H1 (cell line): ENCODE data around the gene PGK1. TPM values are rescaled to one million over a fixed set of nuclear protein-coding genes. Genes with fewer than 3 reads are reported as not detected.
A peak's percentile ranks its signal among the peaks of the same experiment; 100 is the strongest.

Experiments
- CTCF ChIA-PET: fragments of 300-600 bp; sonication (Branson Sonifier 250); formaldehyde crosslinking; loops from one replicate; lab custom pipeline; 2021; ENCODE audit not compliant: partially characterized antibody; lab: Charles Lee
- POLR2A ChIA-PET: fragments of 300-600 bp; sonication (Branson Sonifier 250); formaldehyde crosslinking; loops from one replicate; lab custom pipeline; 2021; ENCODE audit warnings: inconsistent platforms; ENCODE audit not compliant: partially characterized antibody; lab: Charles Lee
- DNase-seq, 2 experiments: peaks; one replicate each; pipeline versions ENCODE4 v3.0.0 to v3.0.0-alpha.2; 2010 to 2022; ENCODE audit warnings: low spot score in 2 of 2, low read depth in 1 of 2, mixed read lengths in 1 of 2
- FAIRE-seq: peaks from 2 replicates; lab custom pipeline; 2011; peaks lifted over from hg19 to GRCh38; lab: Jason Lieb, UNC
- H2AFZ ChIP-seq: 2 replicates; pipeline ENCODE4 v1.8.1; 2012; ENCODE audit warnings: low read length, inconsistent platforms
- H2AK5ac ChIP-seq: 2 replicates; pipeline ENCODE4 v1.6.1; 2013; ENCODE audit warnings: low read depth, low read length
- H2BK120ac ChIP-seq: replicated peaks from 2 replicates; pipeline ENCODE3; 2013; ENCODE audit warnings: low read depth, low read length, inconsistent platforms
- H2BK12ac ChIP-seq: 2 replicates; pipeline ENCODE4 v1.6.1; 2013; ENCODE audit warnings: low read depth, low read length
- H2BK15ac ChIP-seq: 2 replicates; pipeline ENCODE4 v1.6.1; 2013; ENCODE audit warnings: low read length
- H2BK20ac ChIP-seq: 2 replicates; pipeline ENCODE4 v1.6.1; 2013; ENCODE audit warnings: low read length
- H2BK5ac ChIP-seq: 2 replicates; pipeline ENCODE4 v1.6.1; 2013; ENCODE audit warnings: low read depth, low read length
- H3K14ac ChIP-seq: 2 replicates; pipeline ENCODE4 v1.6.1; 2013; ENCODE audit warnings: inconsistent platforms; ENCODE audit not compliant: insufficient read length
- H3K18ac ChIP-seq: 2 replicates; pipeline ENCODE4 v1.6.1; 2013; ENCODE audit warnings: low read length; ENCODE audit errors: extremely low read depth
- H3K23ac ChIP-seq: 2 replicates; pipeline ENCODE4 v1.6.1; 2013; ENCODE audit warnings: inconsistent platforms; ENCODE audit not compliant: insufficient read length
- H3K23me2 ChIP-seq: 2 replicates; pipeline ENCODE4 v1.6.1; 2013; ENCODE audit warnings: low read depth, low read length
- H3K27ac ChIP-seq: 2 replicates; pipeline ENCODE4 v1.6.1; 2011; ENCODE audit warnings: low read depth, low read length, inconsistent platforms
- H3K27me3 ChIP-seq, 4 experiments: replicated peaks in 1 of 4; 1 replicate in 1 of 4; 2 replicates in 3 of 4; pipeline versions ENCODE4 v1.6.1 to v1.8.1; 2011 to 2013; ENCODE audit warnings: low read length in 3 of 4, mild to moderate bottlenecking in 3 of 4, inconsistent platforms in 2 of 4, mixed read lengths in 2 of 4, moderate library complexity in 1 of 4; ENCODE audit not compliant: control insufficient read depth in 3 of 4, insufficient read depth in 3 of 4; ENCODE audit errors: extremely low read depth in 1 of 4
- H3K36me3 ChIP-seq, 4 experiments: 2 replicates each; pipeline versions ENCODE4 v1.6.1 to v1.8.1; 2011 to 2013; ENCODE audit warnings: mild to moderate bottlenecking in 4 of 4, low read length in 3 of 4, moderate library complexity in 2 of 4, control low read depth in 1 of 4, inconsistent platforms in 1 of 4; ENCODE audit not compliant: insufficient read depth in 4 of 4, control insufficient read depth in 2 of 4
- H3K4ac ChIP-seq: replicated peaks from 2 replicates; pipeline ENCODE3; 2013; ENCODE audit warnings: low read length, low read depth, mixed read lengths, inconsistent platforms; ENCODE audit not compliant: insufficient read length
- H3K4me1 ChIP-seq, 4 experiments: replicated peaks in 1 of 4; 1 replicate in 1 of 4; 2 replicates in 3 of 4; pipeline versions ENCODE4 v1.6.1 to v1.8.1; 2011 to 2013; ENCODE audit warnings: low read length in 3 of 4, inconsistent platforms in 2 of 4, mixed read lengths in 1 of 4; ENCODE audit not compliant: insufficient read depth in 4 of 4, control insufficient read depth in 3 of 4
- H3K4me2 ChIP-seq, 2 experiments: 2 replicates each; pipeline versions ENCODE4 v1.6.1 to v1.8.1; 2011 to 2013; ENCODE audit warnings: low read depth in 2 of 2, low read length in 2 of 2, control low read depth in 1 of 2, inconsistent platforms in 1 of 2, mild to moderate bottlenecking in 1 of 2; ENCODE audit not compliant: insufficient read depth in 1 of 2
- H3K4me3 ChIP-seq, 4 experiments: fragments of 200-600, 300-600 bp in 1 of 4; sonication (generic), shearing (Covaris generic), sonication (Bioruptor Twin) in 1 of 4; 2 replicates each; pipeline versions ENCODE4 v1.5.1 to v1.8.1; 2011 to 2016; ENCODE audit warnings: low read length in 4 of 4, low read depth in 3 of 4, control low read depth in 2 of 4, inconsistent platforms in 2 of 4, mild to moderate bottlenecking in 2 of 4, mixed read lengths in 1 of 4, moderate library complexity in 1 of 4; ENCODE audit not compliant: insufficient read depth in 2 of 4; ENCODE audit errors: extremely low read depth in 1 of 4
- H3K56ac ChIP-seq: replicated peaks from 2 replicates; pipeline ENCODE3; 2013; ENCODE audit warnings: low read depth, mild to moderate bottlenecking, mixed read lengths, low read length, inconsistent platforms; ENCODE audit not compliant: insufficient read length
- H3K79me1 ChIP-seq: 2 replicates; pipeline ENCODE4 v1.6.1; 2013; ENCODE audit warnings: low read depth, low read length, control low read depth
- H3K79me2 ChIP-seq, 2 experiments: 2 replicates each; pipeline versions ENCODE4 v1.6.1 to v1.8.1; 2012 to 2013; ENCODE audit warnings: low read length in 2 of 2, mild to moderate bottlenecking in 2 of 2, inconsistent platforms in 1 of 2; ENCODE audit not compliant: insufficient read depth in 2 of 2, control insufficient read depth in 1 of 2
- H3K9ac ChIP-seq, 4 experiments: replicated peaks in 1 of 4; 1 replicate in 1 of 4; 2 replicates in 3 of 4; pipeline versions ENCODE4 v1.6.1 to v1.8.1; 2011 to 2013; ENCODE audit warnings: low read depth in 3 of 4, low read length in 3 of 4, control low read depth in 2 of 4, mild to moderate bottlenecking in 2 of 4, moderate library complexity in 2 of 4, inconsistent platforms in 1 of 4; ENCODE audit errors: extremely low read depth in 1 of 4
- H3K9me3 ChIP-seq, 2 experiments: 2 replicates each; pipeline versions ENCODE4 v1.6.1 to v1.8.1; 2012 to 2013; ENCODE audit warnings: mild to moderate bottlenecking in 2 of 2, moderate library complexity in 2 of 2, control low read depth in 1 of 2, inconsistent platforms in 1 of 2, low read depth in 1 of 2, low read length in 1 of 2, mixed read lengths in 1 of 2; ENCODE audit not compliant: insufficient read depth in 2 of 2
- H4K20me1 ChIP-seq, 2 experiments: replicated peaks in 1 of 2; 2 replicates each; pipeline versions ENCODE3 to v1.8.1; 2011 to 2013; ENCODE audit warnings: inconsistent platforms in 2 of 2, low read length in 2 of 2, mild to moderate bottlenecking in 1 of 2; ENCODE audit not compliant: insufficient read depth in 2 of 2, control insufficient read depth in 1 of 2
- H4K5ac ChIP-seq: 2 replicates; pipeline ENCODE4 v1.6.1; 2013; ENCODE audit warnings: low read length, low read depth, mixed read lengths, inconsistent platforms; ENCODE audit not compliant: insufficient read length
- H4K8ac ChIP-seq: 2 replicates; pipeline ENCODE4 v1.8.0; 2013; ENCODE audit warnings: mild to moderate bottlenecking, moderate library complexity, low read length, inconsistent platforms; ENCODE audit not compliant: insufficient read depth; ENCODE audit errors: extremely low read depth
- H4K91ac ChIP-seq: replicated peaks from 2 replicates; pipeline ENCODE3; 2013; ENCODE audit warnings: low read length, mixed read lengths, inconsistent platforms; ENCODE audit not compliant: insufficient read length
- CTBP2 ChIP-seq: IDR thresholded peaks from 2 replicates; pipeline ENCODE4 v1.7.0; 2011; ENCODE audit warnings: borderline replicate concordance, mild to moderate bottlenecking, moderate library complexity, mixed read lengths, low read length; ENCODE audit not compliant: insufficient read depth, insufficient read length
- SIN3A ChIP-seq, 2 experiments: IDR thresholded peaks in 1 of 2; conservative IDR thresholded peaks in 1 of 2; 2 replicates each; pipeline ENCODE4 v1.6.1; 2011 to 2012; ENCODE audit warnings: low read length in 2 of 2, improper control_type of control experiment in 1 of 2, low read depth in 1 of 2, mild to moderate bottlenecking in 1 of 2
- SP4 ChIP-seq: IDR thresholded peaks from 2 replicates; pipeline ENCODE4 v1.6.1; 2012; ENCODE audit warnings: low read length, inconsistent platforms
- TEAD4 ChIP-seq: IDR thresholded peaks from 2 replicates; pipeline ENCODE4 v1.6.1; 2012; ENCODE audit warnings: low read depth, low read length, inconsistent platforms, mixed read lengths
- WGBS, 2 experiments: shearing (Covaris generic) in 1 of 2; methylation state at CpG; one replicate each; pipeline versions ENCODE4 v1.1.6 to v1.1.7; 2013 to 2015; ENCODE audit warnings: low lambda C conversion rate in 2 of 2, mixed read lengths in 2 of 2, inconsistent platforms in 1 of 2, low coverage in 1 of 2, missing lambda C conversion rate in 1 of 2; ENCODE audit not compliant: insufficient replicate concordance in 2 of 2, insufficient coverage in 1 of 2, insufficient read length in 1 of 2; ENCODE audit errors: extremely low coverage in 1 of 2, missing lambda C conversion rate in 1 of 2; 5-methylcytosine and 5-hydroxymethylcytosine counted together
- polyA plus RNA-seq, 7 experiments: library from polyadenylated mRNA; depleted of rRNA in 3 of 7; stranded (reverse) in 5 of 7; unstranded in 2 of 7; fragments of >200 nt in 5 of 7; fragments of 200-250 nt in 2 of 7; gene quantifications; 1 replicate in 5 of 7; 2 replicates in 1 of 7; 4 replicates in 1 of 7; pipeline versions ENCODE4 v1.2.1 to v1.2.3, GENCODE V29; 2011 to 2013; ENCODE audit warnings: missing spikeins in 2 of 7, mixed read lengths in 2 of 7
- total RNA-seq: library from RNA; stranded (reverse); fragmentation: NEBNext Ultra II Directional; extraction: Animal tissue kit (Norgen Biotek cat#: 25700); gene quantifications from 2 replicates; pipeline ENCODE4 v1.2.1, GENCODE V29; 2021

PGK1 gene
- total and polyA plus RNA-seq, 2 of the 8 experiments (the other 6 are each of a cell fraction or from before 2014, with no cell fraction given): 328 to 427 TPM

GRCh38 chrX:78105944-78106650 lies 2.0 kb downstream of the PGK1 start:
- H3K4ac ChIP-seq: no peak overlapping the region
- FAIRE-seq: no peak
- TF ChIP-seq SP4 (no peak), TEAD4 (no peak), CTBP2 (no peak), SIN3A (conservative IDR thresholded peaks at IDR 0.05 in 1 of 2, IDR thresholded peaks at IDR 0.05 in 1 of 2; ENCODE audit: low read depth in 1 of 2, low read length in 2 of 2) (no peak)

More at GRCh38 chrX:78105944-78106650, 2.0 kb downstream of the PGK1 start:
- no peak overlapping the region for H3K27ac ChIP-seq
- no peak overlapping the region for H3K18ac ChIP-seq
- no peak for DNase-seq
- H3K27me3 ChIP-seq: peaks cover 0 to 5% (median 0%) of the 10 kb centered on the region in 4 experiments; a peak in 1 of 7 replicates
- no peak overlapping the region for H3K14ac ChIP-seq
- H2AFZ ChIP-seq: no peak overlapping the region
- no peak overlapping the region for H2BK15ac ChIP-seq
- peaks cover 0 to 33% (median 1%) of the 10 kb centered on the region in 4 experiments; a peak in 4 of 8 replicates for H3K36me3 ChIP-seq
- H3K23me2 ChIP-seq: peaks cover 3% of the 10 kb centered on the region
- peaks cover 35 to 68% of the 10 kb centered on the region in 2 experiments for H3K79me2 ChIP-seq
- ChIA-PET CTCF (no interaction called here), POLR2A (interaction anchor here (1.3 to 1.6 kb wide), 3 partner anchors 11 to 23 kb away, joined by 3 to 5 read pairs (median 4); no protein-coding TSS in a partner anchor)
- no peak overlapping the region for H2BK20ac ChIP-seq
- H2BK5ac ChIP-seq: no peak overlapping the region
- H4K20me1 ChIP-seq: peaks cover 10 to 19% of the 10 kb centered on the region in 2 experiments
- peak overlapping the region; percentile 80 to 89 for H3K4me2 ChIP-seq
- WGBS, 2 experiments: 64% methylated on average over 11 of the region's 11 CpGs; no CpG with 5 or more reads in 1 of the 2 experiments
- H3K9ac ChIP-seq: peak overlapping the region in 1 of 4 experiments; percentile 49; a peak in 1 of 7 replicates
- no peak overlapping the region for H4K8ac ChIP-seq
- H3K4me1 ChIP-seq: no peaks in the 10 kb centered on the region; a peak in 1 of 7 replicates
- H3K9me3 ChIP-seq: no peaks in the 10 kb centered on the region
- H2AK5ac ChIP-seq: no peak overlapping the region
- H2BK12ac ChIP-seq: no peak overlapping the region
- H2BK120ac ChIP-seq: no peak overlapping the region
- no peak overlapping the region for H4K5ac ChIP-seq
- no peak overlapping the region for H4K91ac ChIP-seq
- no peak overlapping the region for H3K56ac ChIP-seq
- no peak overlapping the region for H3K23ac ChIP-seq
- no peaks in the 10 kb centered on the region for H3K79me1 ChIP-seq
- H3K4me3 ChIP-seq: peak overlapping the region; percentile 33 to 99 (median 91); a peak in 7 of 8 replicates
